HepG2 (cell line): ENCODE results near the gene SVBP. TPM values are rescaled to one million over a fixed set of nuclear protein-coding genes. Genes with fewer than 3 reads are reported as not detected.
A peak's percentile ranks its signal among the peaks of the same experiment; 100 is the strongest.

Source experiments
- CBX2 ChIP-seq, 2 experiments: fragments of 200-600 bp in 1 of 2; sonication (generic); formaldehyde crosslinking in 1 of 2; IDR thresholded peaks; 2 replicates each; pipeline versions ENCODE4 v1.7.0 to v1.8.1; 2018 to 2022; ENCODE audit warnings: low read depth in 2 of 2, low read length in 1 of 2, mild to moderate bottlenecking in 1 of 2, missing genetic modification reagents in 1 of 2
- HCFC1 ChIP-seq: fragments of 150-350 bp; IDR thresholded peaks from 2 replicates; pipeline ENCODE4 v1.6.1; 2014; ENCODE audit warnings: low read depth, low read length
- HNF4G ChIP-seq, 2 experiments: sonication (generic) in 1 of 2; formaldehyde crosslinking in 1 of 2; IDR thresholded peaks; 2 replicates each; pipeline versions ENCODE4 v1.4.0 to v1.6.1; 2011 to 2020; ENCODE audit warnings: borderline replicate concordance in 2 of 2, low read depth in 2 of 2, mild to moderate bottlenecking in 2 of 2, low read length in 1 of 2, missing genetic modification reagents in 1 of 2, moderate library complexity in 1 of 2
- KAT8 ChIP-seq: IDR thresholded peaks from 2 replicates; pipeline ENCODE4 v1.6.1; 2016; ENCODE audit warnings: missing genetic modification reagents, missing compliant biosample characterization
- KLF12 ChIP-seq: sonication (generic); formaldehyde crosslinking; IDR thresholded peaks from 2 replicates; pipeline ENCODE4 v1.4.0; 2020; ENCODE audit warnings: missing genetic modification reagents, borderline replicate concordance
- POLR2G ChIP-seq: fragments of 200-400 bp; formaldehyde crosslinking; IDR thresholded peaks from 2 replicates; pipeline ENCODE4 v1.6.1; 2018; ENCODE audit warnings: mild to moderate bottlenecking, low read depth, low read length, moderate library complexity
- PRPF4 ChIP-seq: fragments of 200-400 bp; formaldehyde crosslinking; IDR thresholded peaks from 2 replicates; pipeline ENCODE4 v1.6.1; 2016; ENCODE audit warnings: low read length, low read depth; ENCODE audit not compliant: poor library complexity, severe bottlenecking
- RFXANK ChIP-seq: IDR thresholded peaks from 2 replicates; pipeline ENCODE4 v1.6.1; 2016
- SNAPC2 ChIP-seq: sonication (generic); formaldehyde crosslinking; IDR thresholded peaks from 2 replicates; pipeline ENCODE4 v1.8.1; 2022; ENCODE audit warnings: mild to moderate bottlenecking, missing genetic modification reagents
- SSRP1 ChIP-seq: IDR thresholded peaks from 2 replicates; pipeline ENCODE4 v1.6.1; 2016; ENCODE audit warnings: control low read depth
- TBX2 ChIP-seq: sonication (generic); formaldehyde crosslinking; IDR thresholded peaks from 2 replicates; pipeline ENCODE4 v1.5.0; 2020; ENCODE audit warnings: missing genetic modification reagents, mild to moderate bottlenecking, borderline replicate concordance
- ZFP62 ChIP-seq: sonication (generic); formaldehyde crosslinking; IDR thresholded peaks from 2 replicates; pipeline ENCODE4 v1.4.0; 2020; ENCODE audit warnings: missing genetic modification reagents
- ZNF382 ChIP-seq: sonication (generic); formaldehyde crosslinking; IDR thresholded peaks from 2 replicates; pipeline ENCODE4 v1.5.0; 2020; ENCODE audit warnings: missing genetic modification reagents, mild to moderate bottlenecking, borderline replicate concordance
- ZNF75D ChIP-seq: sonication (generic); formaldehyde crosslinking; IDR thresholded peaks from 2 replicates; pipeline ENCODE4 v1.8.1; 2023; ENCODE audit warnings: missing genetic modification reagents, mild to moderate bottlenecking, borderline replicate concordance
- polyA plus RNA-seq, 8 experiments: library from polyadenylated mRNA; depleted of rRNA in 3 of 8; stranded (reverse) in 7 of 8; unstranded in 1 of 8; fragments of >200 nt; fragmentation: Illumina TruSeq in 4 of 8; extraction: Trizol in 4 of 8; gene quantifications; 2 replicates each; pipeline versions ENCODE4 v1.2.1 to v1.2.3, GENCODE V29; 2011 to 2016; ENCODE audit warnings: low read depth in 4 of 8, missing spikeins in 1 of 8, mixed read lengths in 1 of 8; ENCODE audit not compliant: insufficient read depth in 1 of 8
- total RNA-seq, 5 experiments: library from RNA; depleted of rRNA; stranded (reverse); fragments of >200 nt; fragmentation: Illumina TruSeq; extraction: Trizol; gene quantifications; 2 replicates each; pipeline ENCODE4 v1.2.3, GENCODE V29; 2016; ENCODE audit warnings: low read depth in 1 of 5
- TF ChIP-seq, protein P1 (sequence below): sonication (generic); formaldehyde crosslinking; IDR thresholded peaks from 2 replicates; pipeline ENCODE4 v1.5.0; 2020; ENCODE audit warnings: missing genetic modification reagents, mild to moderate bottlenecking, borderline replicate concordance
- TF ChIP-seq, protein P2 (sequence below): IDR thresholded peaks from 2 replicates; pipeline ENCODE4 v1.6.1; 2016; ENCODE audit warnings: missing genetic modification reagents, missing compliant biosample characterization
- TF ChIP-seq, protein P3 (sequence below): IDR thresholded peaks from 2 replicates; pipeline ENCODE4 v1.4.0; 2020; ENCODE audit warnings: mild to moderate bottlenecking, missing genetic modification reagents
- TF ChIP-seq, protein P4 (sequence below): sonication (generic); formaldehyde crosslinking; IDR thresholded peaks from 2 replicates; pipeline ENCODE4 v1.4.0; 2020; ENCODE audit warnings: missing genetic modification reagents

Gene SVBP
- total and polyA plus RNA-seq, 2 of the 13 experiments (the other 11 are each of a cell fraction or from before 2014, with no cell fraction given) = 28.8 to 48.2 TPM

DNA sequence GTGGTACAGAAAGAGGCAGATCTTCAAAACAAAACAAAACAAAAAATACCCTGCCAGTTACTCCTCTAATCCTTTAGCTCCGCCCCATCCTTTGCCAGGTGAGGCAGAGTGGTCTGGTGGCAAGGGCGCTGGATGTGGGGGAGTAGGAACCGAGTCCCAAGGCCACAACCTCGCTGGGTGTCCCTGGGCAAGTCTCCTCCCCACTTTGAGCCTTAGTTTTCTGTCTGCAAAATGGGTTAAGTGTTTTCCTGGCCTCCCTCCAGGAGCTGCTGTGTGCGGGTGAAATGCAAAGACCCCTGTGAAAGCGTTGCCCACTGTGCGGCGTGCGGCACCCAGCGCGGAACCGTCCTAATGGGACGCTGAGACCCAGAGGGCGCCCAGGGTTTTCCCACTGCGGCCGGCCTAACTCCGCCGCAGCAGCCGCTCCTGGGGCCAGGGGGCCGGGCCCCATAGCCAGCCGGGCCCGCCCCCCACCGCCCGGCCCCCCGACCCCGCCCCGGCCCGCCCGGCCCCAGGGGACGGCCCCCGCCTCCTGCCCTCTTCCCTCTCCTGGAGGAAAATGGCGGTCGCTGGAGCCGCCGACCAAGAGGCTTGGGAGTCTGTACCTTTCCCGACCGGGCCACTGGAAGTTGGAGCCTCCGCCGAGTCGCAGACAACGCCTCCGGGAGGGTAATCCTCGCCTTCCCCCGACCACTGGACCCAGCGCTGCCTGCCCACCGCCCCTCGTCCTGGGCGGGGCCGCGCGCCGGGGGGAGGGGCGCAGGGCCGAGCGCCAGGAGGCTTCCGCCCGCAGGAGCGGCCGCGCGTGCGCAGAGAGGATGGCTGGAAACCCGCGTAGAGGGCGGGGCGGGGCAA, at the start of gene SVBP, which contains the start of gene ERMAP (continued):
- TF ChIP-seq KLF12 (CRISPR knock-in tag) (peak; percentile 78; the same call in 1 of the 2 replicates), SSRP1 (CRISPR knock-in tag) (no peak), SNAPC2 (CRISPR knock-in tag) (no peak), HCFC1 (no peak; the same call in 1 of the 2 replicates), KAT8 (CRISPR knock-in tag) (peak; percentile 65), RFXANK (no peak), HNF4G (IDR thresholded peaks at IDR 0.05; ENCODE audit: borderline replicate concordance, low read depth, low read length) (peak; percentile 2; the same call in 1 of the 2 replicates), HNF4G (CRISPR knock-in tag; IDR thresholded peaks at IDR 0.05; ENCODE audit: borderline replicate concordance, low read depth) (no peak), ZFP62 (CRISPR knock-in tag) (no peak), ZNF75D (CRISPR knock-in tag) (no peak), CBX2 (IDR thresholded peaks at IDR 0.05; ENCODE audit: low read depth, low read length) (no peak), CBX2 (CRISPR knock-in tag; IDR thresholded peaks at IDR 0.05; ENCODE audit: low read depth) (no peak), TBX2 (peak; percentile 44; the same call in 1 of the 2 replicates), ZNF382 (CRISPR knock-in tag) (no peak), POLR2G (peak; percentile 85), PRPF4 (no peak)
- TF ChIP-seq, protein P1, sequence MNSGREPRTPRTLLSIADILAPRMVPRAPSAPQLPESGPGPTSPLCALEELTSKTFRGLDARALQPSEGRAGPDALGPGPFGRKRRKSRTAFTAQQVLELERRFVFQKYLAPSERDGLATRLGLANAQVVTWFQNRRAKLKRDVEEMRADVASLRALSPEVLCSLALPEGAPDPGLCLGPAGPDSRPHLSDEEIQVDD (CRISPR knock-in tag) = no peak
- TF ChIP-seq, protein P2, sequence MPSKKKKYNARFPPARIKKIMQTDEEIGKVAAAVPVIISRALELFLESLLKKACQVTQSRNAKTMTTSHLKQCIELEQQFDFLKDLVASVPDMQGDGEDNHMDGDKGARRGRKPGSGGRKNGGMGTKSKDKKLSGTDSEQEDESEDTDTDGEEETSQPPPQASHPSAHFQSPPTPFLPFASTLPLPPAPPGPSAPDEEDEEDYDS = no peak
- TF ChIP-seq, protein P3, sequence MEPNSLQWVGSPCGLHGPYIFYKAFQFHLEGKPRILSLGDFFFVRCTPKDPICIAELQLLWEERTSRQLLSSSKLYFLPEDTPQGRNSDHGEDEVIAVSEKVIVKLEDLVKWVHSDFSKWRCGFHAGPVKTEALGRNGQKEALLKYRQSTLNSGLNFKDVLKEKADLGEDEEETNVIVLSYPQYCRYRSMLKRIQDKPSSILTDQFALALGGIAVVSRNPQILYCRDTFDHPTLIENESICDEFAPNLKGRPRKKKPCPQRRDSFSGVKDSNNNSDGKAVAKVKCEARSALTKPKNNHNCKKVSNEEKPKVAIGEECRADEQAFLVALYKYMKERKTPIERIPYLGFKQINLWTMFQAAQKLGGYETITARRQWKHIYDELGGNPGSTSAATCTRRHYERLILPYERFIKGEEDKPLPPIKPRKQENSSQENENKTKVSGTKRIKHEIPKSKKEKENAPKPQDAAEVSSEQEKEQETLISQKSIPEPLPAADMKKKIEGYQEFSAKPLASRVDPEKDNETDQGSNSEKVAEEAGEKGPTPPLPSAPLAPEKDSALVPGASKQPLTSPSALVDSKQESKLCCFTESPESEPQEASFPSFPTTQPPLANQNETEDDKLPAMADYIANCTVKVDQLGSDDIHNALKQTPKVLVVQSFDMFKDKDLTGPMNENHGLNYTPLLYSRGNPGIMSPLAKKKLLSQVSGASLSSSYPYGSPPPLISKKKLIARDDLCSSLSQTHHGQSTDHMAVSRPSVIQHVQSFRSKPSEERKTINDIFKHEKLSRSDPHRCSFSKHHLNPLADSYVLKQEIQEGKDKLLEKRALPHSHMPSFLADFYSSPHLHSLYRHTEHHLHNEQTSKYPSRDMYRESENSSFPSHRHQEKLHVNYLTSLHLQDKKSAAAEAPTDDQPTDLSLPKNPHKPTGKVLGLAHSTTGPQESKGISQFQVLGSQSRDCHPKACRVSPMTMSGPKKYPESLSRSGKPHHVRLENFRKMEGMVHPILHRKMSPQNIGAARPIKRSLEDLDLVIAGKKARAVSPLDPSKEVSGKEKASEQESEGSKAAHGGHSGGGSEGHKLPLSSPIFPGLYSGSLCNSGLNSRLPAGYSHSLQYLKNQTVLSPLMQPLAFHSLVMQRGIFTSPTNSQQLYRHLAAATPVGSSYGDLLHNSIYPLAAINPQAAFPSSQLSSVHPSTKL (CRISPR knock-in tag) = 0 out of 2 replicates have a peak, but pooled peaks have one; percentile 3
- TF ChIP-seq, protein P4, sequence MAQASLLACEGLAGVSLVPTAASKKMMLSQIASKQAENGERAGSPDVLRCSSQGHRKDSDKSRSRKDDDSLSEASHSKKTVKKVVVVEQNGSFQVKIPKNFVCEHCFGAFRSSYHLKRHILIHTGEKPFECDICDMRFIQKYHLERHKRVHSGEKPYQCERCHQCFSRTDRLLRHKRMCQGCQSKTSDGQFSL = 0 out of 2 replicates have a peak, but pooled peaks have one; percentile 16
